A549 (cell line): ENCODE results near the gene SNRPA. TPM values are rescaled to one million over a fixed set of nuclear protein-coding genes. Genes with fewer than 3 reads are reported as not detected.
"Not testable (repeated sequence)": the region's sequence is repeated elsewhere in the genome, so short reads cannot be mapped to it uniquely, and the experiment has no call there.

ENCODE experiments used
- ATAC-seq, 2 experiments: fragments of 200-7000 bp in 1 of 2; fragments of >200 bp in 1 of 2; cut with Nextera tagmentation in 1 of 2; cut with Tn5 transposase in 1 of 2; 3 replicates each; pipeline versions ENCODE4 v1.8.0 to v1.9.1; 2018 to 2020; ENCODE audit warnings: mild to moderate bottlenecking in 1 of 2, moderate library complexity in 1 of 2
- CTCF ChIA-PET: fragments of 300-600 bp; sonication (Branson Sonifier 250); formaldehyde crosslinking; extraction: SDS; loops from one replicate; lab custom pipeline; 2021; ENCODE audit warnings: antibody characterized with exemption, inconsistent platforms; lab: Yijun Ruan, JAX
- POLR2A ChIA-PET: fragments of 350-600 bp; formaldehyde crosslinking; extraction: SDS; loops from one replicate; lab custom pipeline; 2021; ENCODE audit warnings: antibody characterized with exemption, inconsistent platforms; lab: Yijun Ruan, JAX
- DNase-seq, 2 experiments: peaks; one replicate each; pipeline versions ENCODE4 v3.0.0 to v3.0.0-alpha.2; 2011 to 2016; ENCODE audit warnings: low read depth in 1 of 2, low spot score in 1 of 2
- FAIRE-seq: peaks from 2 replicates; lab custom pipeline; 2011; peaks lifted over from hg19 to GRCh38; lab: Jason Lieb, UNC
- H3K27ac ChIP-seq, 2 experiments: fragments of >200 bp; sonication (Bioruptor Twin); formaldehyde crosslinking; 3 replicates each; pipeline ENCODE4 v1.5.1; 2016 to 2017
- H3K4me1 ChIP-seq: fragments of >200 bp; sonication (Bioruptor Twin); formaldehyde crosslinking; 3 replicates; pipeline ENCODE4 v1.6.1; 2016
- H3K4me2 ChIP-seq: fragments of >200 bp; sonication (Bioruptor Twin); formaldehyde crosslinking; 3 replicates; pipeline ENCODE4 v1.6.1; 2016
- H3K4me3 ChIP-seq: fragments of >200 bp; sonication (Bioruptor Twin); formaldehyde crosslinking; 3 replicates; pipeline ENCODE4 v1.5.1; 2016
- H3K9me3 ChIP-seq: fragments of >200 bp; sonication (Bioruptor Twin); formaldehyde crosslinking; 3 replicates; pipeline ENCODE4 v1.6.1; 2016
- EHMT2 ChIP-seq: fragments of 200-600 bp; sonication (generic); IDR thresholded peaks from 2 replicates; pipeline ENCODE4 v1.6.1; 2016; ENCODE audit warnings: antibody characterized with exemption, low read depth, mild to moderate bottlenecking, moderate library complexity
- ESRRA ChIP-seq: fragments of 150-350 bp; IDR thresholded peaks from 2 replicates; pipeline ENCODE4 v1.6.1; 2014; ENCODE audit warnings: mild to moderate bottlenecking, low read length, borderline replicate concordance
- FOSB ChIP-seq: fragments of 250-450 bp; sonication (Bioruptor Pico); IDR thresholded peaks from 2 replicates; pipeline ENCODE4 v1.5.0; 2020; ENCODE audit warnings: mild to moderate bottlenecking, moderate library complexity
- FOSL2 ChIP-seq, 2 experiments: fragments of 450-650 bp in 1 of 2; fragments of >200 bp in 1 of 2; sonication (Bioruptor Twin) in 1 of 2; formaldehyde crosslinking; IDR thresholded peaks; 2 replicates each; pipeline versions ENCODE4 v1.5.0 to v1.6.1; 2016 to 2020; ENCODE audit warnings: mild to moderate bottlenecking in 1 of 2, moderate library complexity in 1 of 2
- FOXS1 ChIP-seq: fragments of 250-450 bp; sonication (Bioruptor Pico); IDR thresholded peaks from 2 replicates; pipeline ENCODE4 v1.5.0; 2020; ENCODE audit warnings: mild to moderate bottlenecking, moderate library complexity
- GATA3 ChIP-seq: IDR thresholded peaks from 2 replicates; pipeline ENCODE4 v1.6.1; 2012; ENCODE audit warnings: borderline replicate concordance
- HDAC2 ChIP-seq: fragments of 200-600 bp; sonication (generic); IDR thresholded peaks from 2 replicates; pipeline ENCODE4 v1.6.1; 2016
- HOXA7 ChIP-seq: fragments of 250-450 bp; sonication (Bioruptor Pico); IDR thresholded peaks from 2 replicates; pipeline ENCODE4 v1.5.0; 2020; ENCODE audit warnings: mild to moderate bottlenecking, moderate library complexity
- JUN ChIP-seq, 2 experiments: fragments of >200 bp; sonication (Bioruptor Twin); formaldehyde crosslinking; IDR thresholded peaks; 2 replicates in 1 of 2; 3 replicates in 1 of 2; pipeline ENCODE4 v1.6.1; 2016 to 2017
- MAFK ChIP-seq: fragments of 450-650 bp; IDR thresholded peaks from 2 replicates; pipeline ENCODE4 v1.6.1; 2014; ENCODE audit not compliant: partially characterized antibody
- MYC ChIP-seq: IDR thresholded peaks from 2 replicates; pipeline ENCODE4 v1.6.1; 2012; ENCODE audit warnings: mild to moderate bottlenecking, inconsistent platforms, low read length, improper control_type of control experiment, borderline replicate concordance
- NFE2L2 ChIP-seq: fragments of 150-350 bp; conservative IDR thresholded peaks from 2 replicates; pipeline ENCODE4 v1.6.1; 2014; ENCODE audit warnings: low read length
- RFX5 ChIP-seq: fragments of 450-650 bp; IDR thresholded peaks from 2 replicates; pipeline ENCODE4 v1.7.1; 2014; ENCODE audit warnings: antibody characterized with exemption, mild to moderate bottlenecking, moderate library complexity
- SMC3 ChIP-seq: fragments of >200 bp; sonication (Bioruptor Twin); formaldehyde crosslinking; IDR thresholded peaks from 3 replicates; pipeline ENCODE4 v1.6.1; 2018; ENCODE audit warnings: inconsistent platforms
- WGBS: methylation state at CpG from one replicate; pipeline ENCODE4 v1.1.6; 2017; ENCODE audit errors: missing lambda C conversion rate; 5-methylcytosine and 5-hydroxymethylcytosine counted together
- polyA plus RNA-seq, 4 experiments: library from polyadenylated mRNA; depleted of rRNA in 3 of 4; stranded (reverse); fragments of >200 nt; fragmentation: RNase III in 1 of 4; extraction: RNeasy Plus Mini Kit Qiagen cat#74134 plus additional on column Dnase treatment in 1 of 4; gene quantifications; 2 replicates in 3 of 4; 3 replicates in 1 of 4; pipeline ENCODE4 v1.2.3, GENCODE V29; 2011 to 2017
- TF ChIP-seq, protein P1 (sequence below): fragments of >200 bp; sonication (Bioruptor Twin); formaldehyde crosslinking; IDR thresholded peaks from 2 replicates; pipeline ENCODE4 v1.6.1; 2016
- TF ChIP-seq, protein P2 (sequence below): fragments of >200 bp; sonication (Bioruptor Twin); formaldehyde crosslinking; IDR thresholded peaks from 3 replicates; pipeline ENCODE4 v1.6.1; 2016
- TF ChIP-seq, protein P3 (sequence below): IDR thresholded peaks from 2 replicates; pipeline ENCODE4 v1.6.1; 2012; ENCODE audit warnings: low read depth, borderline replicate concordance

Gene SNRPA
- polyA plus RNA-seq, 2 of the 4 experiments (the other 2 are of a cell fraction) = 141 to 236 TPM

DNA sequence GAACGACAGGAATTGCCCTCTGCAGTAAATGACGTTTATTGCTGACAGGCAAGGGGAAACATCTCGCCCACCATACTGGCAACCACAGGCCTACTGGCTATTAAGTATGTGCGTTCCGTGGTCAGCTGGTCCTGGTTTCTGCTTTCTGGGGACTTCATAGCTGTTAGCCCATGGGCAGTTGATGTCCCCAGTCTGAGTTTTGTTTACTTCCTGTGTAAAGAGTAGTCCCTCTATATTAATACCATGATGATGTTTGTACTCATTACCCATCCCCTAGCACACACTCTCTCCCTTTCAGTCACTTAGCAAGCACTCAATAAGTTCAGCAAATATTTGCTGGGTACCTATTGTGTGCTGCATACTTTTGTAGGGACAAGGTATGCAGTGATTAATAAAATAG lies 17.9 kb downstream of the SNRPA start:
- peaks cover 2% of the 10 kb centered on the region; the same call in 1 of the 3 replicates for H3K9me3 ChIP-seq
- no peak overlapping the region for H3K27ac ChIP-seq
- no peaks in the 10 kb centered on the region for H3K4me1 ChIP-seq
- H3K4me2 ChIP-seq = no peak overlapping the region
- no peak overlapping the region for H3K4me3 ChIP-seq
- no peak for FAIRE-seq
- TF ChIP-seq JUN (IDR thresholded peaks at IDR 0.05) (no peak), SMC3 (no peak)
- TF ChIP-seq, all 56 proteins: peak for 0
- POLR2A ChIA-PET = interaction anchor here (2.2 kb wide), 1 partner anchor 9 kb away, joined by 7 read pairs; the partner anchor contains the start of gene RAB4B
- no peak for DNase-seq
- ATAC-seq = peak; percentile 4 to 9; a peak in 2 of 6 replicates
- 84% methylated on average over 5 of the region's 5 CpGs for WGBS
- CTCF ChIA-PET = interaction anchor here (0.7 to 3.8 kb wide), 5 partner anchors 10 to 236 kb away, joined by 3 to 18 read pairs (median 3); no protein-coding TSS in a partner anchor

DNA sequence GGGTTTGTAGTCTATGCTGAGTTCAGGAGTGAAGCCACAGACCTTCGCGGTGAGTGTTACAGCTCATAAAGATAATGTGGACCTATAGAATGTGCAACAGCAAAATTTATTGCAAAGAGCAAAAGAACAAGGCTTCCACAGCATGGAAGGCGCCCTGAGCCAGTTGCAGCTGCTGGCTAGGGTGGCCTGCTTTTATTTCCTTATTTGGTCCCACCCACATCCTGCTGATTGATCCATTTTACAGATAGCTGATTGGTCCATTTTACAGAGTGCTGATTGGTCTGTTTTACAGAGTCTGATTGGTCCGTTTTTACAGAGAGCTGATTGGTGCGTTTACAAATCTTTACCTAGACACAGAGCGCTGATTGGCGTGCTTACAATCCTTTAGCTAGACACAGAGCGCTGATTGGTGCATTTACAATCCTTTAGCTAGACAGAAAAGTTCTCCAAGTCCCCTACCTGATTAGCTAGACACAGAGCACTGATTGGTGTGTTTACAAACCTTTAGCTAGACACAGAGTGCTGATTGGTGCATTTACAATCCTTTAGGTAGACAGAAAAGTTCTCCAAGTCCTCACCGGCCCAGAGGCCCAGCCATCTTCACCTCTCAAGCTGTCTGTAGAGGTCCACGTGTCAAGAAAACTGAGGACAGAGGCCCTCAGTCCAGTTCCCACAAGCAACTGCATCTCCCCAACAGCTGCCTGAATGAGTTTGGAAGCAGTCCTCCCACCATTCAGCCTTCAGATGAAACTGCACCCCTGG lies 20.3 kb downstream of the SNRPA start:
- ChIA-PET CTCF (interaction anchor here (1.3 to 3.8 kb wide), 6 partner anchors 17 to 136 kb away, joined by 5 to 18 read pairs (median 7); partner anchors contain the start of gene EGLN2), POLR2A (interaction anchor here (1.7 kb wide), 1 partner anchor 21 kb away, joined by 4 read pairs; the partner anchor contains the start of gene ACTMAP)
- H3K4me3 ChIP-seq, H3K27ac ChIP-seq, FAIRE-seq, H3K4me1 ChIP-seq, H3K4me2 ChIP-seq, H3K9me3 ChIP-seq: not testable (repeated sequence)
- 88% methylated on average over 10 of the region's 10 CpGs for WGBS
- peak; percentile 60; the same call in 1 of the 2 replicates for TF ChIP-seq RFX5
- peak; percentile 82 for TF ChIP-seq MAFK
- peak; percentile 6 to 37; a peak in 3 of 6 replicates for ATAC-seq
- DNase-seq = peak in 1 of 2 experiments; percentile 80

DNA sequence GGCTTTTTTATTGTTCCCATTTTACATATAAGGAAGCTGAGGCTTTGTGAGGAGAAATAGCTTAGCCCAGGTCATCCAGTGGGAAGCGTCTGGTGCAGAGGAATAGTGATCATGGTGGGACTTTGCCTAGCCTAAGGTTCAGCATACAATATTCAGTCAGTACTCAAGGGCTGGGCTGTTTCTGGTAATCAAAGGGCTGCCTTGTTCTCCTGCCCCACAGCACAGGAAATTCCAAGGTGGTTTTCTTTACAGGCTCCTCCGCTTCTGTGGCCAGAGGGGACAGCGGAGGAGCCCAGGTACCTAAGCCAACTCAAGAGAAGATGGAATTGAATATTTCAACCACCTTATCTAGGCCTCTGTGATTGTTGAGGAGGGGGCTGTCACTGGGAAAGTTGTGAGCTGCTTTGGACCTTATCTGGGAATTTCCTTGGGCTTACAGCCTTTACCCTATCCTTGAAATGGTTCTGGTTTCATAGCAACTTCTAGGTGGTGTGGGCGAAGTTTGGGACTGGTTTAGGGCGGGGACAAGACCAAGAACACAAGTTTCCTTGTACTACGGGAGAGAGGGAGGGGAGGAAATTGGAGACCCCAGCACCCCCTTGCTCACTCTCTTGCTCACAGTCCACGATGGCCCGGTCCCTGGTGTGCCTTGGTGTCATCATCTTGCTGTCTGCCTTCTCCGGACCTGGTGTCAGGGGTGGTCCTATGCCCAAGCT lies 24.1 kb downstream of the SNRPA start, which contains the start of gene MIA:
TSS of gene MIA (plus strand) at position 606 of the 716 bp plus-strand sequence. CDS start at position 628, 22 bp downstream.
- H3K4me3 ChIP-seq = no peak within 1 kb of the TSS
- TF ChIP-seq FOSL2 (IDR thresholded peaks at IDR 0.05) (no peak), FOSL2 (CRISPR knock-in tag; IDR thresholded peaks at IDR 0.05) (no peak), HDAC2 (no peak), MYC (no peak), FOSB (CRISPR knock-in tag) (no peak), RFX5 (no peak), HOXA7 (CRISPR knock-in tag) (no peak), ESRRA (no peak), MAFK (no peak), GATA3 (no peak), FOXS1 (CRISPR knock-in tag) (no peak), NFE2L2 (no peak), EHMT2 (no peak)
- TF ChIP-seq, protein P1, sequence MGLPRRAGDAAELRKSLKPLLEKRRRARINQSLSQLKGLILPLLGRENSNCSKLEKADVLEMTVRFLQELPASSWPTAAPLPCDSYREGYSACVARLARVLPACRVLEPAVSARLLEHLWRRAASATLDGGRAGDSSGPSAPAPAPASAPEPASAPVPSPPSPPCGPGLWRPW = no peak
- TF ChIP-seq, protein P2, sequence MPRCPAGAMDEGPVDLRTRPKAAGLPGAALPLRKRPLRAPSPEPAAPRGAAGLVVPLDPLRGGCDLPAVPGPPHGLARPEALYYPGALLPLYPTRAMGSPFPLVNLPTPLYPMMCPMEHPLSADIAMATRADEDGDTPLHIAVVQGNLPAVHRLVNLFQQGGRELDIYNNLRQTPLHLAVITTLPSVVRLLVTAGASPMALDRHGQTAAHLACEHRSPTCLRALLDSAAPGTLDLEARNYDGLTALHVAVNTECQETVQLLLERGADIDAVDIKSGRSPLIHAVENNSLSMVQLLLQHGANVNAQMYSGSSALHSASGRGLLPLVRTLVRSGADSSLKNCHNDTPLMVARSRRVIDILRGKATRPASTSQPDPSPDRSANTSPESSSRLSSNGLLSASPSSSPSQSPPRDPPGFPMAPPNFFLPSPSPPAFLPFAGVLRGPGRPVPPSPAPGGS = no peak
- TF ChIP-seq, protein P3, sequence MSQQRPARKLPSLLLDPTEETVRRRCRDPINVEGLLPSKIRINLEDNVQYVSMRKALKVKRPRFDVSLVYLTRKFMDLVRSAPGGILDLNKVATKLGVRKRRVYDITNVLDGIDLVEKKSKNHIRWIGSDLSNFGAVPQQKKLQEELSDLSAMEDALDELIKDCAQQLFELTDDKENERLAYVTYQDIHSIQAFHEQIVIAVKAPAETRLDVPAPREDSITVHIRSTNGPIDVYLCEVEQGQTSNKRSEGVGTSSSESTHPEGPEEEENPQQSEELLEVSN = no peak
- DNase-seq = no peak
- ChIA-PET CTCF (interaction anchor here (0.6 to 6.5 kb wide), 7 partner anchors 12 to 576 kb away, joined by 3 to 65 read pairs (median 4); partner anchors contain the start of gene EGLN2), POLR2A (interaction anchor here (0.6 kb wide), 1 partner anchor 25 kb away, joined by 3 read pairs; the partner anchor contains the start of gene ACTMAP)
- H3K4me2 ChIP-seq = no peak within 1 kb of the TSS
- no peak for ATAC-seq
- H3K9me3 ChIP-seq = peaks cover 2% of the 10 kb centered on the region; the same call in 1 of the 3 replicates
- 84% methylated on average over 9 of the region's 9 CpGs for WGBS
- H3K27ac ChIP-seq = no peak within 1 kb of the TSS
- H3K4me1 ChIP-seq = peaks cover 14% of the 10 kb centered on the region
- no peak for FAIRE-seq
